ENCODE measurements around the gene HCN3.

- no peak for TF ChIP-seq CTCF (IDR thresholded peaks at IDR 0.05)
- no peak for TF ChIP-seq POLR2A (IDR thresholded peaks at IDR 0.05)
These were observed 49.2 kb upstream of the HCN3 start for GRCh38 chr1:155228096-155228427.

Measured in lower leg skin (tissue), 3 donors.